Activated CD8-positive, alpha-beta T cell treated with anti-CD3 and anti-CD28 coated beads, Interleukin-2, amount 10 ng/mL, durations not matched to agents 7 days and 5 days (primary cell): Measurements from ENCODE around the gene SALL2. TPM values are rescaled to one million over a fixed set of nuclear protein-coding genes. Genes with fewer than 3 reads are reported as not detected.

Experiments used
- ATAC-seq: fragments of 150-1000 bp; cut with Tn5 transposase; one replicate; pipeline ENCODE4 v1.10.0; 2021; ENCODE audit warnings: moderate library complexity
- CTCF ChIA-PET: fragments of 350-600 bp; sonication (Branson Sonifier 250); formaldehyde crosslinking; loops from one replicate; lab custom pipeline; 2021; ENCODE audit warnings: antibody characterized with exemption; lab: Charles Lee
- POLR2A ChIA-PET: fragments of 350-600 bp; sonication (Branson Sonifier 250); formaldehyde crosslinking; loops from one replicate; lab custom pipeline; 2021; ENCODE audit warnings: antibody characterized with exemption; lab: Charles Lee
- DNase-seq: peaks from one replicate; pipeline ENCODE4 v3.0.0-alpha.2; 2020
- H3K27ac Mint-ChIP-seq: one replicate; pipeline ENCODE4 v1.8.0; 2021; ENCODE audit warnings: mild to moderate bottlenecking, mixed read lengths
- H3K27me3 Mint-ChIP-seq: one replicate; pipeline ENCODE4 v1.8.0; 2021; ENCODE audit warnings: low read depth, mixed read lengths
- H3K36me3 Mint-ChIP-seq: one replicate; pipeline ENCODE4 v1.8.0; 2021; ENCODE audit warnings: low read depth, mixed read lengths
- H3K4me1 Mint-ChIP-seq: one replicate; pipeline ENCODE4 v1.8.0; 2021; ENCODE audit warnings: low read depth, mixed read lengths
- H3K4me3 Mint-ChIP-seq: one replicate; pipeline ENCODE4 v1.8.0; 2021; ENCODE audit warnings: mild to moderate bottlenecking, mixed read lengths
- H3K9me3 Mint-ChIP-seq: one replicate; pipeline ENCODE4 v1.8.0; 2022; ENCODE audit warnings: mixed read lengths; ENCODE audit not compliant: insufficient read depth
- total RNA-seq, 2 experiments: library from RNA; stranded (reverse); gene quantifications; one replicate each; pipeline ENCODE4 v1.2.3, GENCODE V29; 2021

SALL2 gene
- total RNA-seq, 2 experiments from 2014 or later: 1.9 to 2.0 TPM

DNA sequence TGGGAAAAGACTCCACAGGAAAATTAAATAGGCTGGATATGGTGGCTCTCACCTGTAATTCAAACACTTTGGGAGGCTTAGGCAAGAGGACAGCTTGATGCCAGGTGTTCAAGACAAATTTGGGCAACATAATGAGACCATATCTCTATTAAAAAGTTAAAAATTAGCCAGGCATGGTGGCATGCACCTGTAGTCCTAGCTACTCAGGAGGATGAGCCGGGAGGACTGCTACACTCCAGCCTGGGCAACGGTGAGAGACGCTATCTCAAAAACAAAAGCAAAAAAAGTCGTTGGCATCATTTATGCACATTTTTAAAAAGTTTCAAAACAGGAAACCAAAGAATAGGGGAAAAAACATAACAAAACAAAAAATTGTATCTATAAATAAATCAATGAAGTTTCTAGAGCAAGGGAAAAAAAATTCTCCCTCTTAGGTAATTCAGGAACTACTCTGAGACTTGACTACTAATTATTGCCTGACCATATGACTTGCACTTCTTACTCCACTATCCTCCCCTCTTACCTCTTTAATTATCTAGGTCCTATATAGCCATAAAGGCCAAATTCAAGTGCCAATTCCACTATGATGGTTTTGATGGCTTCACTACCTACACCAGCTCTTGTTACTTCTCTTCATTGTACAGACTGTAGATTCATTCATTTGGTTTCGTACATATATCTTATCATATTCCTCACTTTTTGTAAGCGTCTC, 16.6 kb downstream of the SALL2 start:
- Mint-ChIP-seq H3K4me1 (peaks cover 42% of the 10 kb centered on the region), H3K4me3 (peak overlapping the region; percentile 96)
- POLR2A ChIA-PET: interaction anchor here (0.7 to 2.7 kb wide), 6 partner anchors 8 to 53 kb away, joined by 3 to 21 read pairs (median 7); partner anchors contain the start of genes RAB2B, SALL2 and TOX4

DNA sequence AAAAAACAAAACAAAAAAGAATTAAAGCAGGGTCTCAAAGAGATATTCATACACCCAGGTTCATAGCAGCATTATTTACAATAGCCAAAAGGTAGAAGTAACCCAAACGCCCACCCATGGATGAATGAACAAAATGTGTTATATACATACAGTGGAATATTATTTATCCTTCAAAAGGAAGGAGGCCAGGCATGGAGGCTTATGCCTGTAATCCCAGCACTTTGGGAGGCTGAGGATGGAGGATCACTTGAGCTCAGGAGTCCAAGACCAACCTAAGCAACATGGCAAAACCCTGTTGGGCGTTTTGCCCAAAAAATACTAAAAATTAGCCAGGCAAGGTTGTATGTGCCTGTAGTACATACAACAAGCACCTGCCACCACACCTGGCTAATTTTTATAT, 19.6 kb downstream of the SALL2 start:
- CTCF ChIA-PET: no interaction called here
- Mint-ChIP-seq H3K9me3 (no peaks in the 10 kb centered on the region), H3K27ac (no peak overlapping the region), H3K4me1 (peaks cover 46% of the 10 kb centered on the region), H3K4me3 (no peak overlapping the region), H3K27me3 (no peaks in the 10 kb centered on the region), H3K36me3 (peaks cover 53% of the 10 kb centered on the region)
- DNase-seq (no peak), ATAC-seq (no peak)
- POLR2A ChIA-PET: no interaction called here

More for the DNA sequence above, 16.6 kb downstream of the SALL2 start:
- DNase-seq (peak; percentile 13), ATAC-seq (no peak)
- CTCF ChIA-PET: interaction anchor here (1.0 to 7.5 kb wide), 3 partner anchors 9 to 46 kb away, joined by 3 to 104 read pairs (median 20); partner anchors contain the start of genes RAB2B and TOX4
- peak overlapping the region; percentile 99 for H3K27ac Mint-ChIP-seq
- H3K27me3 Mint-ChIP-seq: peaks cover 5% of the 10 kb centered on the region
- H3K36me3 Mint-ChIP-seq: peaks cover 37% of the 10 kb centered on the region
- no peaks in the 10 kb centered on the region for H3K9me3 Mint-ChIP-seq

DNA sequence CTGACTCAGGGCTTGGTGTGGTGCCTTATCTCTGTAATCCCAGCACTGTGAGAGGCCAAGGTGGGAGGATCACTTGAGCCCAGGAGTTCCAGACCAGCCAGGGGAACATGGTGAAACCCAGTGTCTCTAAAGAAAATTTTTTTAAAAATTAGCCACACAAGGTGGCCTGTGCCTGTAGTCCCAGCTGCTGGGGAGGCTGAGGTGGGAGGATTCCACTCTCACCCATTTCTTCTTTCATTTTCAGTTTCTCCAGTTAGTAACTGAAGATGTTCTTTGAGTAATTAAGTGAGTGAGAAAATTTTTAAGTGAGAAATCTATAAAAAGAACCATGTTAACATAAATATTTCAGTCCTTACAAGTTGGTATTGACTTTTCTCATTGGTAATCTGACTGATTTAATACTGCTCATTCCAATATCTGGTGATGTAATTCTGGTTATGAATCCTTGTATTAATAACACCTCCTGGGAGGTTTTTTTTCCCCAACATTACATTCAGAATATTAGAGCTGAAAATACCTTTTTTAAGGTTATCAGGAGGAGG, 21.1 kb downstream of the SALL2 start:
- H3K4me1 Mint-ChIP-seq: peaks cover 44% of the 10 kb centered on the region
- H3K9me3 Mint-ChIP-seq: no peaks in the 10 kb centered on the region

DNA sequence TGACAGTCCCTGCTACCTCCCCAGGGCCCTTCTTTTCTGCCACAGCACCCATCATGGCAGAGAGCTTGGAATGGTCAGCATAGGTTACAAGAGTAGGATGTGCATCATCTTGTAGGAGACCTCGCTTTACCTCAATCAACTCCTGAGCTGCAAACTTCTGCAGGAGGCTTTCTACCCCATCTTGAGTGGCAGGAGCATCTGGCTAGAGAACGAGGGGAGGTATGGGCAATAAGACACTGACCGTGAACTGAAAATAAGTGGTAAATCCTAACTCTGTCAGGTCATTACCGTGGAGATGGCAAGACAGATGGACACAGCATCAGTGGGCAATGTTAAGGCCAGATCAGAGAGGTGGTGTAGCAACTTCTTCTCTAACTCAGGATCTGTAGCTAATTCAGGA, 22.8 kb downstream of the SALL2 start:
- ATAC-seq: no peak
- Mint-ChIP-seq H3K4me3 (no peak overlapping the region), H3K27ac (no peak overlapping the region), H3K9me3 (no peaks in the 10 kb centered on the region), H3K36me3 (peaks cover 68% of the 10 kb centered on the region), H3K4me1 (peaks cover 49% of the 10 kb centered on the region), H3K27me3 (no peaks in the 10 kb centered on the region)
- DNase-seq: peak; percentile 15
- ChIA-PET POLR2A (no interaction called here), CTCF (interaction anchor here (1.2 to 6.3 kb wide), 2 partner anchors 7 to 54 kb away, joined by 4 to 104 read pairs; partner anchors contain the start of gene METTL3)

More for the DNA sequence above, 21.1 kb downstream of the SALL2 start:
- H3K27me3 Mint-ChIP-seq: no peaks in the 10 kb centered on the region
- peak overlapping the region; percentile 15 for H3K4me3 Mint-ChIP-seq
- peak; percentile 71 for ATAC-seq
- peaks cover 61% of the 10 kb centered on the region for H3K36me3 Mint-ChIP-seq
- peak; percentile 55 for DNase-seq
- CTCF ChIA-PET: interaction anchor here (0.6 to 0.9 kb wide), 2 partner anchors 23 to 52 kb away, joined by 3 read pairs; no protein-coding TSS in a partner anchor
- H3K27ac Mint-ChIP-seq: peak overlapping the region; percentile 71
- POLR2A ChIA-PET: no interaction called here

DNA sequence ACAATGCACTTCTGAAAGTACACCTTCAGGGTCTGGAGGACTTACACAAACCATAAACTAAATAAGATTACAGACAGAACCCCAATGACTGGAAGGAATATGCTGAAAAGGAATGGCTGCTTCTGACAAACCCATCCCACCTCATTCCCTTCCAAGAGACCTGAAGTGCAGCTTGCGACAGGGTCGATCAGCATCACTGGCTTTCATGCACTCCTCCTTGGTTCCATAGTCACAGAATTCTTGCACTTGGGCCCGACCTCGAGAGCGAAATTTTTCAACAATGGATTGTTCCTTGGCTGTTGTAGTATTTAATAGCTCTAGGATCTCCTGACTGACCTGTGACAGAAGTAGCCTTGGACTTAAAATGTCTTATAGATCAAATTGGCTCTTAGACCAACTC, 24.6 kb downstream of the SALL2 start:
- H3K9me3 Mint-ChIP-seq: no peaks in the 10 kb centered on the region
- DNase-seq (no peak), ATAC-seq (no peak)
- H3K4me1 Mint-ChIP-seq: peaks cover 37% of the 10 kb centered on the region
- H3K4me3 Mint-ChIP-seq: no peak overlapping the region
- peaks cover 66% of the 10 kb centered on the region for H3K36me3 Mint-ChIP-seq
- POLR2A ChIA-PET: interaction anchor here (0.7 to 1.4 kb wide), 4 partner anchors 8 to 1417 kb away, joined by 3 to 4 read pairs (median 3); partner anchors contain the start of genes RAB2B and TOX4
- no peaks in the 10 kb centered on the region for H3K27me3 Mint-ChIP-seq
- H3K27ac Mint-ChIP-seq: peak overlapping the region; percentile 33
- CTCF ChIA-PET: interaction anchor here (1.4 to 6.3 kb wide), 3 partner anchors 9 to 55 kb away, joined by 4 to 104 read pairs (median 57); partner anchors contain the start of genes METTL3, RAB2B and TOX4

DNA sequence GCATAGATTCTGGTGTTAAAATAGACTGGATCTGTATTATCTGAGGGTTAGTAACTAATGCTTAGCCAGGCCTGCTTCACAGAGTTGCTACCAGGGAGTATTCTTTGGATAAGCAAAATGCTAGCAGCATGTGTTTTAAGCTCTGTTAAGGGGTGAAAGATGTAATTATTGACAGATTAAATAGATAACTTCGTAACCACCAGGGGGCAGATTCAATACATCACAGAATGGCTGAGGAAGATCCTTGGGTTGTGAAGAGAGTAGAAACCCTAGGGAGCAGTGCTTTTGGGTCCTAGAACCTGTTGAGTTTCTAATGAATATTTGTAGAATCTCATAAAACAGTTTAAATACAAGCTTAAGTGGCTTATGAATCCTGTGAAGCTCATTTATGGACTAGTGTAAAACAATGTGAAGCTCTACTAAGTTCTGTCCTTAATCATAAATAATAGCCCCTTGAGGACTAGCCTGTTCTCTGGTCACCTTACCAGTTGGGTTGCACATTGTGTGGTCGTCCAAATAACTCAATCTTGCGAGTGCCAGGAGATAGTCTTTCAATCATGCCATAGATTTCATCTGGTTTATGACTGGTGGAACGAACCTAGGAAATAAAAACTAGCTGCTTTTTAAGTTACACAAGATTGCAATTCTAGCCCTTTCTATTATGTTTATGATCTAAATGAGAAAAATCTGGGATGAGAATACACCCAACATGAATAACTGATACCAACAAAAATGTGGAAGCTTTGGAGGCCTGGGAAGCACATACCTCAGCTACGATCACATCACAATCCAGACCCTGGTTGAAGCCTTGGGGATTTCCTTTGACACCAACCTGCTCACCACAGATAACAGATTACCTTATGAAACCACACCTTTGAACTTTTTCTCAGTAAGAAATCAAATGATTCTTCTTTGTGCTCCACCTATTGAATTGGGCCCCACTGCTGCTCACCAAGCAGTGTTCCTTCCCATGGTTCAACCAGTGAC, 27.3 kb downstream of the SALL2 start:
- Mint-ChIP-seq H3K4me3 (no peak overlapping the region), H3K36me3 (peaks cover 79% of the 10 kb centered on the region), H3K4me1 (peaks cover 21% of the 10 kb centered on the region), H3K27me3 (no peaks in the 10 kb centered on the region), H3K9me3 (no peaks in the 10 kb centered on the region), H3K27ac (peak overlapping the region; percentile 40)
- DNase-seq: peak; percentile 53
- ATAC-seq: peak; percentile 59
- CTCF ChIA-PET: interaction anchor here (0.6 to 6.3 kb wide), 35 partner anchors 9 to 1071 kb away, joined by 3 to 104 read pairs (median 5); partner anchors contain the start of genes CHD8, METTL3, RAB2B and SALL2
- POLR2A ChIA-PET: interaction anchor here (1.0 to 2.0 kb wide), 7 partner anchors 9 to 58 kb away, joined by 3 to 9 read pairs (median 7); partner anchors contain the start of genes CHD8 and METTL3

DNA sequence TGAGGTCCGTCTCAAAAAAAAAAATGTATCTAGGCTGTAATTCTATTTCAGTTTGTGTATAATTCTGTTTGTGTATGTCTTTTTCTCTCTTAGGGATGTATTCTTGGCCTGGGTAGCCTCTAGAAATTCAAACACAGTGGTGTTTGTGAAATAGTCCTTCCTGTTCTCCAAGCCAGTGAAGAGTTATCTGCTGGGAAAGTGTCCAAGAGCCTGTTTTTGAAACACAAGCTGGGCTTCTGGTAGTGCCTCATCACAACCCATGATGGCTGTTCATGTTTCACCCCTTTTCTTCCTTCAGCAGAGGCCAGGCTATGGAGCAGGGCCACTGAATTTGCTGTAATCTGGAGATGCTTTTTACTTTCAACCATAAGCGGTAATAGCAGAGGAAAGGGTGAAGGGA, 29.7 kb downstream of the SALL2 start:
- no peak for DNase-seq
- H3K9me3 Mint-ChIP-seq: no peaks in the 10 kb centered on the region
- peaks cover 15% of the 10 kb centered on the region for H3K4me1 Mint-ChIP-seq
- H3K27ac Mint-ChIP-seq: no peak overlapping the region
- ChIA-PET CTCF (interaction anchor here (3.2 kb wide), 1 partner anchor 62 kb away, joined by 86 read pairs; no protein-coding TSS in a partner anchor), POLR2A (interaction anchor here (1.5 kb wide), 1 partner anchor 15 kb away, joined by 5 read pairs; the partner anchor contains the start of gene METTL3)
- H3K4me3 Mint-ChIP-seq: no peak overlapping the region
- peaks cover 73% of the 10 kb centered on the region for H3K36me3 Mint-ChIP-seq
- no peak for ATAC-seq
- no peaks in the 10 kb centered on the region for H3K27me3 Mint-ChIP-seq

DNA sequence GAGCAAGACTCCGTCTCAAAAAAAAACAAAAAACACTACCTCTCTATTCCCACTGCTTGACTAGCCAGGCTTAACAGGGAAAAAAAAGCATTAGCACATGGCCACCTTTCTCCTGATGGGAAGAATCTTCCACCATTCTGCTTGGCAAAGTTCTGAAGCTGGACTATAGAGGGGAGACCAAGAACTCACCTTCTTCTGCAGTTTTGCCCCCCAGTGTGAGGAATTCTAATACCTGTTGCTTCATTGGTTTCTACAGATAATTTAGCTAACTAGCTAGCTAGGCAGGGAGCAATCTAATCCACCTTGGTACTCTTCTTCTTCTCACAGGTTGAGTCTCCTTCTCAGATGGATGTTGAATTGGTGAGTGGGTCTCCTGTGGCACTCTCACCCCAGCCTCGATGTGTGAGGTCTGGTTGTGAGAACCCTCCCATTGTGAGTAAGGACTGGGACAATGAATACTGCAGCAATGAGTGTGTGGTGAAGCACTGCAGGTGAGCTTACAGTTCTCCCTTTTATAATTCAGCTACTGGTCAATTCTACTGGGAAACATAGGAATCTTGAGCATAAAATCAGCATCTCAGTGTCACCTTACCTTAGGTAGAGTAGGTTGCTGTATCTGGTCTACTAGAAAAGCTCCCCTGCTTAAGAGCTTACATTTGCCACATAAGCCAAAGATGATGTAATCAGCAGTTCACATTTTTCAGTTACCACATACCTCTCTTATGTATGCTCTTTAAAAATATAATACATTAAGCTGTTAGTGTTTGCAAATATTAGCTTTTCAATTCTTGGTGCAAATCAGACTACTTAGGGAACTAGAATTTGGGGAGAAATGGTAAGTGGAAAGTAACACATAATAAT, 31.0 kb downstream of the SALL2 start:
- H3K36me3 Mint-ChIP-seq: peaks cover 68% of the 10 kb centered on the region
- CTCF ChIA-PET: interaction anchor here (0.6 to 1.6 kb wide), 6 partner anchors 13 to 1492 kb away, joined by 3 to 4 read pairs (median 3); partner anchors contain the start of genes METTL3 and TOX4

DNA sequence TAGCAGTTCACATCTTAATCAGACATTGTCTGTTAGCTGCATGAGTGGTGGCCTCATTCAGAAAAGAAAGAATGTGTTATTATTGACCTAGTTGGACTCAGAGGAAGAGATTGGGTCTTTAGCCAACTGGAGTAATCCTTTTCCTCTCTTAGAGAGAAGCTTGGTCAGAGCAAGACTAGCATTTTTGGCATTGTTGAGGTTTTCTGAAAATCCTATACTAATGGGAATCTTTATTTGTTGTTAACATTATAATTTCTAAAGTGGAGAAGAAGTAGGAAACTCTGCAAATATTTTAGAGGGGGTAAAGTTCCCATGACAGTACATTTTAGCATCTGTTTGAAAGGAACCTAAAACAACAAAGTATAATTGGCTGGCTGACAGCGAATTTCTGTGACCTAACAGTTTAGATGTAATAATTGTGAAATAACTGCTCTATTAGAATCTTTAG, 39.5 kb downstream of the SALL2 start:
- Mint-ChIP-seq H3K36me3 (peaks cover 26% of the 10 kb centered on the region), H3K4me1 (no peaks in the 10 kb centered on the region), H3K9me3 (no peaks in the 10 kb centered on the region), H3K27ac (no peak overlapping the region), H3K27me3 (no peaks in the 10 kb centered on the region), H3K4me3 (no peak overlapping the region)
- DNase-seq: no peak
- CTCF ChIA-PET: interaction anchor here (1.0 to 1.9 kb wide), 2 partner anchors 9 to 12 kb away, joined by 4 to 25 read pairs; no protein-coding TSS in a partner anchor
- POLR2A ChIA-PET: no interaction called here
- ATAC-seq: no peak

More for the DNA sequence above, 31.0 kb downstream of the SALL2 start:
- peaks cover 13% of the 10 kb centered on the region for H3K4me1 Mint-ChIP-seq
- no peak overlapping the region for H3K4me3 Mint-ChIP-seq
- DNase-seq (no peak), ATAC-seq (no peak)
- H3K27ac Mint-ChIP-seq: no peak overlapping the region
- no peaks in the 10 kb centered on the region for H3K9me3 Mint-ChIP-seq
- POLR2A ChIA-PET: interaction anchor here (0.5 to 1.5 kb wide), 5 partner anchors 12 to 363 kb away, joined by 3 to 5 read pairs (median 4); partner anchors contain the start of genes METTL3, RAB2B and TOX4
- H3K27me3 Mint-ChIP-seq: no peaks in the 10 kb centered on the region
